IMR-90 (cell line): ENCODE measurements around the gene CDC20B. TPM values are rescaled to one million over a fixed set of nuclear protein-coding genes. Genes with fewer than 3 reads are reported as not detected.

Experiments used
- ATAC-seq: fragments of 200-7000 bp; cut with Tn5 transposase; 2 replicates; pipeline ENCODE4 v1.9.1; 2020; ENCODE audit warnings: low read depth, mild to moderate bottlenecking, moderate library complexity
- BruUV-seq: library from RNA; stranded (reverse); fragments of 400-500 nt; replicated peaks from 2 replicates; lab custom pipeline; 2021; lab: Mats Ljungman, UMichigan
- CTCF ChIA-PET: fragments of 300-600 bp; formaldehyde crosslinking; extraction: SDS; loops from one replicate; lab custom pipeline; 2021; ENCODE audit warnings: antibody characterized with exemption; lab: Yijun Ruan, JAX
- POLR2A ChIA-PET: fragments of 300-600 bp; sonication (Branson Sonifier 250); formaldehyde crosslinking; loops from one replicate; lab custom pipeline; 2022; ENCODE audit warnings: antibody characterized with exemption; ENCODE audit not compliant: unreplicated experiment; lab: Charles Lee
- DNase-seq: peaks from one replicate; pipeline ENCODE4 v3.0.0; 2013
- H2AFZ ChIP-seq: replicated peaks from 2 replicates; pipeline ENCODE3; 2013; ENCODE audit warnings: low read length, mild to moderate bottlenecking; ENCODE audit not compliant: poor library complexity
- H2AK5ac ChIP-seq: 2 replicates; pipeline ENCODE4 v1.6.1; 2013; ENCODE audit warnings: low read depth, low read length, inconsistent platforms
- H2AK9ac ChIP-seq: replicated peaks from 2 replicates; pipeline ENCODE3; 2013; ENCODE audit warnings: mild to moderate bottlenecking, low read depth, low read length, moderate library complexity; ENCODE audit not compliant: poor library complexity
- H2BK120ac ChIP-seq: 2 replicates; pipeline ENCODE4 v1.6.1; 2013; ENCODE audit warnings: low read depth, low read length, inconsistent platforms
- H2BK15ac ChIP-seq: 3 replicates; pipeline ENCODE4 v1.6.1; 2013; ENCODE audit warnings: low read depth, low read length, inconsistent platforms
- H2BK20ac ChIP-seq: 2 replicates; pipeline ENCODE4 v1.6.1; 2013; ENCODE audit warnings: low read depth, mild to moderate bottlenecking, inconsistent platforms, low read length, moderate library complexity
- H2BK5ac ChIP-seq: 2 replicates; pipeline ENCODE4 v1.6.1; 2013; ENCODE audit warnings: mild to moderate bottlenecking, low read depth, low read length, inconsistent platforms; ENCODE audit not compliant: poor library complexity, severe bottlenecking
- H3K14ac ChIP-seq: replicated peaks from 2 replicates; pipeline ENCODE4 v1.6.1; 2013; ENCODE audit warnings: low read depth, low read length, inconsistent platforms
- H3K18ac ChIP-seq: 2 replicates; pipeline ENCODE4 v1.6.1; 2013; ENCODE audit warnings: low read depth, low read length, control low read depth
- H3K23ac ChIP-seq: 2 replicates; pipeline ENCODE4 v1.6.1; 2013; ENCODE audit warnings: low read depth, low read length, inconsistent platforms
- H3K27ac ChIP-seq: 2 replicates; pipeline ENCODE4 v1.5.1; 2013; ENCODE audit warnings: mild to moderate bottlenecking, control low read depth, low read length; ENCODE audit not compliant: insufficient read depth
- H3K27me3 ChIP-seq: 2 replicates; pipeline ENCODE4 v1.6.1; 2013; ENCODE audit warnings: low read length; ENCODE audit not compliant: control insufficient read depth, insufficient read depth
- H3K36me3 ChIP-seq: 2 replicates; pipeline ENCODE4 v1.6.1; 2013; ENCODE audit warnings: low read length, mixed read lengths; ENCODE audit not compliant: control insufficient read depth, insufficient read depth
- H3K4ac ChIP-seq: 2 replicates; pipeline ENCODE4 v1.6.1; 2013; ENCODE audit warnings: low read depth, low read length, inconsistent platforms
- H3K4me1 ChIP-seq: 2 replicates; pipeline ENCODE4 v1.6.1; 2013; ENCODE audit warnings: low read length, mixed read lengths; ENCODE audit not compliant: control insufficient read depth, insufficient read depth
- H3K4me2 ChIP-seq: 2 replicates; pipeline ENCODE4 v1.6.1; 2013; ENCODE audit warnings: low read depth, mild to moderate bottlenecking, control low read depth, low read length, moderate library complexity
- H3K4me3 ChIP-seq: 2 replicates; pipeline ENCODE4 v1.5.1; 2013; ENCODE audit warnings: low read depth, mild to moderate bottlenecking, control low read depth, low read length, moderate library complexity; ENCODE audit not compliant: insufficient read depth
- H3K56ac ChIP-seq: 2 replicates; pipeline ENCODE4 v1.6.1; 2013; ENCODE audit warnings: low read length, inconsistent platforms; ENCODE audit not compliant: insufficient read depth; ENCODE audit errors: extremely low read depth
- H3K79me1 ChIP-seq, 2 experiments: 2 replicates each; pipeline ENCODE4 v1.6.1; 2013; ENCODE audit warnings: low read length in 2 of 2, inconsistent platforms in 1 of 2, low read depth in 1 of 2
- H3K9ac ChIP-seq: 2 replicates; pipeline ENCODE4 v1.6.1; 2013; ENCODE audit warnings: low read depth, low read length, control low read depth
- H3K9me1 ChIP-seq: 2 replicates; pipeline ENCODE4 v1.6.1; 2013; ENCODE audit warnings: low read length, inconsistent platforms; ENCODE audit not compliant: insufficient read depth
- H3K9me3 ChIP-seq: 2 replicates; pipeline ENCODE4 v1.6.1; 2013; ENCODE audit warnings: low read length; ENCODE audit not compliant: control insufficient read depth, insufficient read depth
- H4K20me1 ChIP-seq: 2 replicates; pipeline ENCODE4 v1.6.1; 2013; ENCODE audit warnings: low read length, inconsistent platforms; ENCODE audit not compliant: insufficient read depth
- H4K5ac ChIP-seq: 2 replicates; pipeline ENCODE4 v1.6.1; 2013; ENCODE audit warnings: mild to moderate bottlenecking, low read depth, low read length, control low read depth
- H4K8ac ChIP-seq, 2 experiments: 2 replicates each; pipeline ENCODE4 v1.6.1; 2013; ENCODE audit warnings: low read depth in 2 of 2, low read length in 2 of 2, control low read depth in 1 of 2, inconsistent platforms in 1 of 2
- H4K91ac ChIP-seq: 2 replicates; pipeline ENCODE4 v1.6.1; 2013; ENCODE audit warnings: low read depth, low read length, inconsistent platforms; ENCODE audit not compliant: insufficient read depth
- CEBPB ChIP-seq: IDR thresholded peaks from 2 replicates; pipeline ENCODE4 v1.6.1; 2012; ENCODE audit warnings: low read depth, low read length, improper control_type of control experiment
- CHD1 ChIP-seq: IDR thresholded peaks from 2 replicates; pipeline ENCODE4 v1.6.1; 2012; ENCODE audit warnings: low read depth, low read length, improper control_type of control experiment
- CTCF ChIP-seq: conservative IDR thresholded peaks from 2 replicates; pipeline ENCODE4 v1.5.1; 2012; ENCODE audit warnings: mild to moderate bottlenecking, low read depth, low read length, improper control_type of control experiment
- ELK1 ChIP-seq: fragments of 150-350 bp; IDR thresholded peaks from 2 replicates; pipeline ENCODE4 v1.6.1; 2016; ENCODE audit warnings: low read depth, mild to moderate bottlenecking, low read length, moderate library complexity, borderline replicate concordance
- FOS ChIP-seq: fragments of 150-350 bp; IDR thresholded peaks from 2 replicates; pipeline ENCODE4 v1.6.1; 2016; ENCODE audit warnings: low read depth, low read length
- MAZ ChIP-seq: IDR thresholded peaks from 2 replicates; pipeline ENCODE4 v1.6.1; 2012; ENCODE audit warnings: low read depth, mild to moderate bottlenecking, low read length, improper control_type of control experiment, moderate library complexity, borderline replicate concordance
- NFE2L2 ChIP-seq: fragments of 150-350 bp; IDR thresholded peaks from 2 replicates; pipeline ENCODE4 v1.6.1; 2016; ENCODE audit warnings: low read depth, mild to moderate bottlenecking, low read length
- RFX5 ChIP-seq: IDR thresholded peaks from 2 replicates; pipeline ENCODE4 v1.8.0; 2012; ENCODE audit warnings: low read depth, mild to moderate bottlenecking, low read length, moderate library complexity
- SMC3 ChIP-seq: fragments of 150-350 bp; IDR thresholded peaks from 2 replicates; pipeline ENCODE4 v1.6.1; 2016; ENCODE audit warnings: low read depth, mild to moderate bottlenecking, antibody characterized with exemption, low read length, moderate library complexity
- USF2 ChIP-seq: fragments of 150-350 bp; IDR thresholded peaks from 2 replicates; pipeline ENCODE4 v1.6.1; 2017; ENCODE audit warnings: mild to moderate bottlenecking, antibody characterized with exemption, low read length, low read depth
- WGBS, 2 experiments: methylation state at CpG; one replicate each; pipeline versions ENCODE4 v1.1.5 to v1.1.7; 2013; ENCODE audit warnings: missing lambda C conversion rate in 2 of 2; ENCODE audit not compliant: insufficient read length in 1 of 2; ENCODE audit errors: extremely low coverage in 2 of 2; 5-methylcytosine and 5-hydroxymethylcytosine counted together
- dilution Hi-C: fragments of 300-500 bp; cut with HindIII; formaldehyde crosslinking; loops from one replicate; pipeline ENCODE4 v1.14.3; 2018; ENCODE audit warnings: low sequenced_read_pairs; ENCODE audit not compliant: unreplicated experiment
- in situ Hi-C: fragments of 300-500 bp; cut with MboI; formaldehyde crosslinking; loops from 3 replicates; pipeline ENCODE4 v1.14.3; 2019; ENCODE audit warnings: low sequenced_read_pairs, inconsistent platforms, mixed read lengths
- intact Hi-C: fragments of 100-400 bp; cut with micrococcal nuclease; formaldehyde crosslinking; loops from 2 replicates; pipeline ENCODE4 v1.10.0; 2022
- polyA plus RNA-seq, 3 experiments: library from polyadenylated mRNA; depleted of rRNA; stranded (reverse); fragments of >200 nt; gene quantifications; 2 replicates each; pipeline ENCODE4 v1.2.3, GENCODE V29; 2012; ENCODE audit warnings: low replicate concordance in 1 of 3
- total RNA-seq: library from RNA; depleted of rRNA; stranded (reverse); fragments of >200 nt; gene quantifications from 2 replicates; pipeline ENCODE4 v1.2.3, GENCODE V29; 2012

CDC20B gene
- total and polyA plus RNA-seq, 2 of the 4 experiments (the other 2 are of a cell fraction): not detected

DNA sequence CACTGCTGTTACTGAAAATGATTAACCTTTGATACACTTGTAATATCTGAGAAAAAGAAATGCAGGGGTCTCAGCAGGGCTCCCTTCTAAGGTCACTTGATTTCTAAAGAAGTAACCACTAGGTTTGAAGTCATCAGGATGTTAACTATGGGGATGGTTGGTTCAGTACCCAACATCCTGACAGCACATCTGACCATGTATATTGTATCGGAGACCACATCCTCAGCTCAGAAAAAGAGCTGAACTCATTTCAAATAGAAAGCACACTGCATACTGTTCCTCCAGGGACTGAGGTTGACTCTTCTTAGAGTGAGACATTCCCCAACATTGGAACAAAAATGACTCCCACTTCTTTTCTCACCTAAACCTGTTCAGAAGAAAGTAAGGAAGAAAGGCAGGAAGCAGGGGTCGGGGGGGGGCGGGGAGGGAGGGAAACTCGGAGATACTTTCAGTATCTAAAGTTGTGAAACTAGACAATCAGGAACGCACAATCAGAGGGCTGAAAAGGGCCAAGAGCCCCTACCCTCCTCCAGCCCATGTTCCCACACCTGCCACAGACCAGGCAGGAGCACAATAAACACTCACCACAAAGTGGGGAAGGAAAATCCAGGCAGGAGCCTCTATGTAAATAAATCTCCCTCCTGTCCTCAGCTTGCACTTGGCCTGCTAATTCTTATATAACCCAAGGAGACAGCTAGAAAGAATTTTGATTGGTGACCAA lies 71.3 kb downstream of the CDC20B start:
- POLR2A ChIA-PET: no interaction called here
- Histone ChIP-seq H3K18ac (no peak overlapping the region), H4K5ac (no peak overlapping the region), H3K14ac (no peak overlapping the region), H3K4ac (no peak overlapping the region), H3K36me3 (no peaks in the 10 kb centered on the region), H4K91ac (no peak overlapping the region), H3K9me3 (no peaks in the 10 kb centered on the region), H2BK15ac (no peak overlapping the region), H3K56ac (no peak overlapping the region), H2BK5ac (no peak overlapping the region), H2AK9ac (no peak overlapping the region), H4K8ac (no peak overlapping the region), H3K4me3 (no peak overlapping the region), H3K4me1 (no peaks in the 10 kb centered on the region), H3K4me2 (no peak overlapping the region), H3K27ac (no peak overlapping the region), H2BK120ac (no peak overlapping the region), H3K9ac (no peak overlapping the region), H2AFZ (no peak overlapping the region), H3K9me1 (no peaks in the 10 kb centered on the region), H4K20me1 (no peaks in the 10 kb centered on the region), H3K27me3 (peaks cover 18% of the 10 kb centered on the region), H3K23ac (no peak overlapping the region), H3K79me1 (no peaks in the 10 kb centered on the region), H2AK5ac (no peak overlapping the region), H2BK20ac (no peak overlapping the region)
- DNase-seq (no peak), ATAC-seq (no peak)
- in situ Hi-C loops: no loop called here
- WGBS, 2 experiments: no CpG with 5 or more reads among the region's 5 CpGs
- intact Hi-C loops: no loop called here
- dilution Hi-C loops: no loop called here
- BruUV-seq: no TSS peak
- TF ChIP-seq MAZ (no peak), NFE2L2 (no peak), FOS (no peak), USF2 (no peak), ELK1 (no peak), CTCF (no peak), SMC3 (no peak), RFX5 (no peak), CEBPB (no peak), CHD1 (no peak)
- CTCF ChIA-PET: no interaction called here
